ENCODE measurements around the gene CUL7. TPM values are rescaled to one million over a fixed set of nuclear protein-coding genes. Genes with fewer than 3 reads are reported as not detected.
A peak's percentile ranks its signal among the peaks of the same experiment; 100 is the strongest.

CUL7 gene
- total RNA-seq, 2 donors from 2014 or later, result 14.9 to 15.3 TPM

- no peak for DNase-seq
- intact Hi-C loops (cut with DNase I, micrococcal nuclease), result no loop called here
- no peak for ATAC-seq
These were observed 27.3 kb downstream of the CUL7 start for GRCh38 chr6:43026365-43026764.

GRCh38 chr6:43024436-43024835 is 29.2 kb downstream of the CUL7 start:
- intact Hi-C loops (cut with DNase I, micrococcal nuclease), result no loop called here
- DNase-seq, result no peak
- ATAC-seq, result no peak

GRCh38 chr6:43021270-43022047 is 32.2 kb downstream of the CUL7 start, which contains the start of gene RRP36:
Gene RRP36 (plus strand): TSS chr6:43021623. CDS start chr6:43021655, 32 bp downstream.
- peak; percentile 73 to 85 for DNase-seq
- intact Hi-C loops (cut with DNase I, micrococcal nuclease), result no loop called here
- ATAC-seq, result peak; percentile 95

GRCh38 chr6:43020847-43021246 is 32.8 kb downstream of the CUL7 start:
- DNase-seq (no peak), ATAC-seq (no peak)
- intact Hi-C loops (cut with DNase I, micrococcal nuclease), result no loop called here

- no peak for ATAC-seq
- no peak for DNase-seq
- intact Hi-C loops (cut with DNase I, micrococcal nuclease), result no loop called here
These were observed 33.5 kb downstream of the CUL7 start for GRCh38 chr6:43020052-43020705.

GRCh38 chr6:43019152-43019551 is 34.5 kb downstream of the CUL7 start:
- DNase-seq, result no peak
- intact Hi-C loops (cut with DNase I, micrococcal nuclease), result no loop called here

GRCh38 chr6:43016943-43017334 is 36.7 kb downstream of the CUL7 start:
- intact Hi-C loops (cut with DNase I, micrococcal nuclease), result no loop called here
- no peak for ATAC-seq
- DNase-seq, result no peak

More at GRCh38 chr6:43019152-43019551, 34.5 kb downstream of the CUL7 start:
- ATAC-seq, result no peak

GRCh38 chr6:43016176-43016942 is 37.3 kb downstream of the CUL7 start:
- ATAC-seq (no peak), DNase-seq (no peak)
- intact Hi-C loops (cut with DNase I, micrococcal nuclease), result no loop called here

GRCh38 chr6:43014434-43014909 is 39.2 kb downstream of the CUL7 start:
- intact Hi-C loops (cut with DNase I, micrococcal nuclease), result no loop called here
- DNase-seq (no peak), ATAC-seq (no peak)

GRCh38 chr6:43013843-43014433 is 39.7 kb downstream of the CUL7 start, which contains the start of the genes KLHDC3 and MEA1:
Gene KLHDC3 (plus strand): TSS chr6:43014249. CDS start chr6:43017193, 2,944 bp downstream.
Gene MEA1 (minus strand): TSS chr6:43013946. CDS start chr6:43013813, 133 bp downstream.
- intact Hi-C loops (cut with DNase I, micrococcal nuclease), result no loop called here
- ATAC-seq, result peak; percentile 97
- DNase-seq, result peak; percentile 99 to 100

- peak; percentile 1 for ATAC-seq
- DNase-seq, result no peak
- intact Hi-C loops (cut with DNase I, micrococcal nuclease), result no loop called here
These were observed 40.4 kb downstream of the CUL7 start for GRCh38 chr6:43013097-43013842.

GRCh38 chr6:43012364-43012763 is 41.3 kb downstream of the CUL7 start:
- no peak for ATAC-seq
- intact Hi-C loops (cut with DNase I, micrococcal nuclease), result no loop called here
- DNase-seq, result no peak

- intact Hi-C loops (cut with DNase I, micrococcal nuclease), result no loop called here
- DNase-seq (no peak), ATAC-seq (no peak)
These were observed 42.4 kb downstream of the CUL7 start for GRCh38 chr6:43011207-43011606.

- intact Hi-C loops (cut with DNase I, micrococcal nuclease), result loop anchor here in 1 of 2 donors (10.0 kb wide), 1 partner anchor 136 kb away; no protein-coding TSS in a partner anchor
- peak in 1 of 2 donors; percentile 52 for DNase-seq
- ATAC-seq, result no peak
These were observed 44.5 kb downstream of the CUL7 start for GRCh38 chr6:43009124-43009523.

GRCh38 chr6:43007126-43007525 is 46.5 kb downstream of the CUL7 start:
- DNase-seq (no peak), ATAC-seq (no peak)
- intact Hi-C loops (cut with DNase I, micrococcal nuclease), result loop anchor here in 1 of 2 donors (10.0 kb wide), 1 partner anchor 138 kb away; no protein-coding TSS in a partner anchor

- intact Hi-C loops (cut with DNase I, micrococcal nuclease), result loop anchor here in 1 of 2 donors (10.0 kb wide), 1 partner anchor 139 kb away; no protein-coding TSS in a partner anchor
- DNase-seq, result no peak
- no peak for ATAC-seq
These were observed 47.4 kb downstream of the CUL7 start for GRCh38 chr6:43006251-43006650.

GRCh38 chr6:43005844-43006243 is 47.8 kb downstream of the CUL7 start:
- intact Hi-C loops (cut with DNase I, micrococcal nuclease), result loop anchor here in 1 of 2 donors (10.0 kb wide), 1 partner anchor 139 kb away; no protein-coding TSS in a partner anchor
- DNase-seq (no peak), ATAC-seq (no peak)

- ATAC-seq (no peak), DNase-seq (no peak)
- intact Hi-C loops (cut with DNase I, micrococcal nuclease), result loop anchor here in 1 of 2 donors (10.0 kb wide), 1 partner anchor 143 kb away; no protein-coding TSS in a partner anchor
These were observed 51.8 kb downstream of the CUL7 start for GRCh38 chr6:43001843-43002242.
